Measurements from ENCODE around the gene PTPRM.

Gene PTPRM

DNA sequence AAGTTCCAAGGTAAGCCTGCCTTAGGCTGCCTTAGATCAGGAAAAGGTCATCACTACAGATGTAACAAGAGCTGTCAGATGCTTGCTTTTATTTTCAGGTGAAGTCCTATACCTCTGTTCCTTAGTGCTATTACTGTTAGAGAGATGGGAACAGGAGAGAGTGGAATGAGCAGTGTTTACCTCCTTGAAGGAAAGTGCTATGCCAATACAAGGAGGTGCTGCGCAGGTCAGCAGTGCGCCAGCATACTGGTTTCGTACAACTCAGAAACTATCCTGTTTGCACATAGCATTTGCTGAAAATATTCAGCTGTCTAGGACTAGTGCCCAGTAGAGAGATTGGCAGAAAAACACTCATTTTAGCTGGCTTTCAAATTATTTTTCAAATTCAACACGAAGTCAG is 629.1 kb downstream of the PTPRM start:
- DNase-seq: no peak

DNA sequence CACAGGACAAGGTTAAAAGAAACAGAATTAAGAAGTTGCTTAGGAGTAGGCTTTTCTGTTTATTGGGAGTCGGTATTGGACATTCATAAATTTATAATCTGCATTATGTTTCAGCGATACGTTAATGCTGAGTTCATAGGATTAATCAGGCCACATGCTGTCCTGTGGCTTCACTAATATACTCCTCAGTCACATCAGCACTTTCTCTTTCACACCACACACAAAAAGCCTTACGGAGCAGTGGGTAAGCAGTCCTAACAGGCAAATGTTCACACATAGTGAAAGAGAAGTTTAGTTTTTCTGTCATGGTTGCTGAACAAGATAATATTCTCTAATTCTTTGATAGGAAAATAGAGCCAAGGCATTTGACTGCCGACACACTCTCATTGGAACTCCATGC is 630.4 kb downstream of the PTPRM start:
- no peak for DNase-seq

DNA sequence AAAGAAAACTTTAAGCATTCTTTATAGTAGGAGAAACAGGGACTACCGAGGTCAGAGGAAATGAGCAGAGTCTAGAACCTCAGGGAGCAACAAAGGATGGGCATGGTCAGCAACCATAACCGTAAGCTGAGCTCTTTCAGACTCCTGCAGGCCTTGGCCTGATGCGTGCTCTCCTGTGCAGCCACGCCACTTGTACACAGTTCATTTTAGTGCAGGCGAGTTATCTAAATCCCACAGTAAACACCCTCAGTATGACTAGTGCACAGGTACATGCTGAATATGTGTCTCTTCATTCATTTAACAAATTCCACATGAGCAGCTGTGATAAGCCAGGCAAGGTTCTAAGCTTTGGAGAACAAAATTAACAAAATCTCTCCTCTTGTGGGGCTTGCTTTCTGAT is 640.9 kb downstream of the PTPRM start:
- DNase-seq: no peak

DNA sequence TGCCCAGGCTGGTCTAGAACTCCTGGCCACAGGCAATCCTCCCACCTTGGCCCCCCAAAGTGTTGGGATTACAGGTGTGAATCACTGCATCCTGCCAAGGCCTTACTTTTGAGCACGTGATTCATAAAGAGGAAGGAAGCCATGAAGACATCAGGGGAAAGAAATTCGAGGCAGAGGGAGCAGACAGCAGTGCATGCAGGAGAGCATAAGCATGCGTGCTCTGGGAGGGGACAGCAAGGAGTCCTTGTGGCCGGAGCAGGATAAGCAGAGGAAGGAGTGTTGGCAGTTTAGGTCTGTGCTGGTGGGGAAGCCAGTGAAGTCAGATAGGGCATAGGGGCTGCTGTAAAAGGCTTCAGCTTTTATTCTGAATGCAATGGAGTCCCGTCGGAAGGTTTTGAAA is 641.6 kb downstream of the PTPRM start:
- no peak for DNase-seq

DNA sequence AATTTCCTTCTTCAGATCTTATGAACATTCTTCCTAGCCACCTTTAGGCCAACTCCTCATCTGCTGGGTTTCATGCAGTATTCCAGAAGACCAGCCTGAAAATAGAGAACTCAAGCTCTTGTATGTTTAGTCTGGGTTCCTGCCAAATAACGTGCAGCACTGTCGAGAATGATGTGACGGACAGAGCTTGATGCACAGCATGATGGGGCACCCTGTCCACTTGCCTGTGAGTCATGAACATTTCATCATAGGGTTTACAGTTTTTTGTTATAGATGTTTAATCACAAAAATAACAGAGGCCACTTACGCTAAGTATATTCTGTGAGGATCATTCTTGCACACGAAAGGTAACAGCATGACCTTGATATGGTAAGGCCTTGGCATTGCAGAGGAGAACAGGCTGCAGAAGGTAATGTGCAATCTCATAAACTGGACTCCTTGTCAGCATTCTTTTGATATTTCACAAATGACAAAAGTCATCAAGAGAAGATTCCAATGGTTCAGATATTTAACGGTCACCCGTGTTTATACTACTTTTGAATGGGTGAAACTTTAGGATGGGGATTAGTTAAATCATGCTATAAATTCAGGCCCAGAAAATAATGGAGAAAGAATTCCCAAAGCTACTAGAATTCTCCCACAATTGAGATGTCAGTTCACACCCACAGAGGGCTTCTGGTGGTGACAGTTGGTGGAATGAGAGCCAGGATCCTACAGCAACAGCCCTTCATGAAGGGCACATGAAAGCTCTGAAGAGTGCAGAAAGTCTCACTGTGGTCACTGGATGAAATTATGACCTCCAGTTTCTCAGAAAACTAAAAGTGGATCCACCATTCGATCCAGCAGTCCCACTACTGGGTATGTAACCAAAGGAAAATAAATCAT is 646.0 kb downstream of the PTPRM start:
- DNase-seq: no peak

DNA sequence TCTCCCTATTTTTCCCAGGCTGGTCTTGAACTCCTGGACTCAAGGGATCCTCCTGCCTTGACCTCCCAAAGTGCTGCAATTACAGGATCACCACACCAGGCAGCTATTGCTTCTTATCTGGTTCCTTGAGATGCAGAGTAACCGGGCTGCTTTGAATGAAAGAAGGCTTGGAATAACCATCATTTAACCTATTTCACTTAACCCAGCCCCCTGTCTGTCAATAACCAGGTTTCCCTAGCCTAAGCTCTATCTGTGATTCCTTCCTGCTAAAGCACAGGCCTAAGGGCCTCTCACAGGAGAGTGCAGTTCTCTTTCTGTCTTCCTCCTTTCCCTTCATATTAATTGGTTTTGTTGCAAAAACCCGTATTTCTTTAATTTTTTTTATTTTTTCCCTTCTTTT is 648.6 kb downstream of the PTPRM start:
- no peak for DNase-seq

DNA sequence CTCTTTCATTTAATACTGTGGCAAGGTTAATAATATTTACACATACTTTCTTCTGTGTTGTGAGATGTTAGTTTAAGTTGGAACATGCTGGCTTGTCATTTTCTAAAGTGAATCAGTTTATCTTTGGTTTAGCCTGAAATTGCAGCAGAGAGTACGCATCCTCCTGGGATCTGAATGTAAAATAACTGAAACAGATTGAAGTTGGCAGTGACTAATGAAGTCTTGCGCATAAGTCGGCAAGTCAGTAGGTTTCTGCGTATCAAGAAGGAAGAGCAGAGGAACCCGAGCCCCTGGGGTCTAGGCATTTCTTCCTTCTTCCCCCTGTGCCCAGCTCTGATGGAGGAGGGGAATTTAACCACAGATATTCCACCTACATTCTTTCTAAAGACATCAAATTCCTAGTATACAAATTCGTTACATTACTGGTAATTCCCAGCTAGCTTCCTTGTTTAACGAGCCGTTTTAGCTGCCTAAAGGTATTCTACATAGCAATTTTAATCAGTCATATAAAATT is 650.0 kb downstream of the PTPRM start:
- DNase-seq: no peak

DNA sequence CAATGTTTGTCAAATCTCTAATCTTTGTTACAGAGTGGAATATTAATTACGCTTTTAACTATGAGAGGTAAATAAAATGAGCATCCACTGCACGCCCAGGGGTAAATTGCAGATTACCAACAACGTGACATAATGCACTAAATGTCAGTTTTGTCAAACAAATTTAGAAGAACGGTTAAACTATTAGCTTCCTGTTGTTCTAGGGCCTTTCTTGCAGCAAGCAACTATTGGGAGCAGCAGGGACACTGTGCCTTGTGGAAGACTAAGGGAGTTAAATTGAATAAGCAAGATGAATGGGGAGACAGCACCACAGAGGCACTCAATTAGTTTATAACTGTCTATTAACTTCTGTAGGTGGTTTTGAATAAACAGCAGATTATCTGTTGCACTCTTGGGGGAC is 651.1 kb downstream of the PTPRM start:
- no peak for DNase-seq

DNA sequence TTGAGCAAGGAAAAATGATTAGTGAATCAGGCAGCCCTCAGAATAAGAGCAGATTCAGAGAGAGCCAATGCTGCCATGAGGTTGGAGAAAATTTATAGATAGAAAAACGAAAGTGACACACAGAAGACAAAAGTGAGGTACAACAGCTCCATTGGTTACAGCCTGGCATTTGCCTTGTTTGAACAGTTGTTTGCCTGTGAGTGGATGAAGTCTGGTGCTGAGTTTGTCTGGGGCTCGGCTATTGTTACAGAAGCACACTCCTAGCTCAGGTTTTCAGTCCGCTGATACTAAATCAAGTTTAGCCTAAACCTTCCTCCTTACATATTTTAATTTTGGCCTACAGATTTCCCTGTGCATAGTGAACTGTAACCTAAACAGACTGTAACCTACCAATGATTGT is 654.3 kb downstream of the PTPRM start:
- DNase-seq: no peak

DNA sequence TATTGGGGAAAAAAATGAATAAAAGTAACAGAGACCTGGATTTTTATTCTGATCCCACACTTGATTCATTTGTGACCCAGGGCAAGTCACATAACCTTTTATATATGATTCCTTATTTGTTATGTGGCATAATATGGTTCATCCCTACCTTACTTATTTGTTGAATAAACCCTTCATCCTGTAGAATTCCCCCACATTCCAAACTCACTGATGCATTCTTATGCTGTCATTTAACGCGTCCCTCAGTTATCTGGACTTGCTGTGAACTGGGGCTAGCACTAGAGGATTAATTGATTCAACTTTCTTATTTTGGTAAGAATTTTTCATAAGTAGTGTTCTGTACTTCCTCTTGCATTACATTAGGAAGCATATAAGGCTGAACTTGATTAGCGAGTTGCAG is 657.5 kb downstream of the PTPRM start:
- no peak for DNase-seq

DNA sequence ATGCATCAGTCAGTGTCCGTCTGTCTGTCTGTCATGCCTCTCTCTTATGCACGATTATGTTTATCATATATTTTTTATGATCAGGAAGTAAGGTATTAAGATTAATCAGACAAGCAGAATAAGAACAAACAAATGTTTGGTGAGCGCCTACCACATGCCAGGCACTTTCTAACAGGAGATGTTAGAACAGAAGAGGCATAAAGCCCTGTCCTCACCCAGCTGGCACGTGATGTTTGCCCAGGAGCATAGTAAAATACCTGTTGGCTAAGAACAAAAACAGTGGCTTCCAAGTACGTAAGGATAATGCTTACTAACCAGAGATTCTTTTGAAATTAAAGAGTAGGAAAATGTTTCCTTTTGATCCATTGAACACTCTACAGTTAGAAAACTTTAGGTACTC is 661.9 kb downstream of the PTPRM start:
- no peak for DNase-seq

DNA sequence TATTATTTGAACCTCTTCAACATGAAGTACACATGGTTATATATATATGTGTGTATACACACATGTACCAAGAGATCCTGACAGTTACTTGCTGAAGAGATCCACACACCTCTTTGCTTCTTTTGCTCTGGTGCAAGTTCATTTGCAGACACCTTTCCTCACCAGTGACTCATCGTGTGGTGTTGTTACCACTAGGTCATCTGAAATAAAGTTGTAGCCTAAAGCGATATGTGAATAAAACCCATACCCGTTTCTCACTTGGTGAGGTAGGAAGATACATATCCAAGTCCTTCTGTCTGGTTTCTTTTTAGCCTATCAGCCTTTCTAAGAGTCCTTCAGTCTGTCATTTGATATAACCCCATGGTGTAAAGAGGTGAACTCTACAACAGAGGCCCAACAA is 662.7 kb downstream of the PTPRM start:
- DNase-seq: no peak

DNA sequence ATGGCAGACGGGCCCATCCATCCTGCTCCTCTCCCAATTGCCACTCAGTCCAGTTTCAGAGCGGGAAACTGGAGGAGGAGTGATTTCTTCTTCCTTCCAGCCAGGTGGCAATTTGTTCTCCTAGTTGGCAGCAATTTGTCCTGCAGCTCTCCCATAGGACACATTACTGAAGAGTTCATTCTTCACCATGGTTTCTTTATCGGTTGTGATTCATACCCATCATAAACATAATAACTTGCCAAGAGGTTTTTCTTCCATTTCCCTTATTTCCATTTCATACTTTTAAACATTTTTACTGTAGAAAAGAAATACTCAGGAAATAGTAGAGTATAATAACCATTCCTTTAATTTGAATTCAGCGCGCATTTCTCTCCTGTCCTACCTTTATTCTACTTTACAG is 664.2 kb downstream of the PTPRM start:
- no peak for DNase-seq

DNA sequence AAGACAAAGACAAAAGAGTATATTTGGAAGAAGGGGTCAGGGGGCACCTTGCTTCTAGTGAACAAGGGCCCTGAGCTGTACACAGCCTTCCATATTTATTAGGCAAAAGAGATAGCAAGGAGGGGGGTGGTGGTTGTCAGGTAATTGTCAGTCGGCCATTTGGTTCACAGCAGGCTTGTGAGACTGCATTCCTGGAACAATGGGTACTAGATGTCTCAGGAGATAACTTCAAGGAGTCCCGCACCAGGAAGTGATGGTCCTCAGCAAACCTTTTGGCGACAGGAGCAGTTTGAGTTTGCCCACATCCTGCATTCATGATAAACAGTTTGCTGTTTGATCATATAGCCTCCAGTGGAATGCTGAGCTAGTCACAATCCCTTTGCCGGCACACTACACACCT is 665.7 kb downstream of the PTPRM start:
- no peak for DNase-seq

DNA sequence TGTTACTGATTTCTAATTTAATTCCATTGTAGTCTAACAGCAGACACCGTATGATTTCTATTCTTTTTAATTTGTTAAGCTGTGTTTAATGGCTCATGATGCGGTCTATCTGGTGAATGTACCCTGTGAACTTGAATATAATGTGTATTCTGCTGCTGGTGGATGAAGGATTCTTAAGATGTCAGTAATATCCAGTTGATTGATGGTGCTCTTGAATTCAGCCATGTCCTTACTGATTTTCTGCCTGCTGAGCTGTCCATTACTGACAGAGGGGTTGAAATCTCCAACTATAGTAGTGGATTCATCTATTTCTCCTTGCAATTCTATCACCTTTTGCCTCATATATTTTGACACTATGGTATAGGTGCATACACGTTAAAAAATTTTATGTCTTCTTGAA is 668.8 kb downstream of the PTPRM start:
- DNase-seq: no peak

DNA sequence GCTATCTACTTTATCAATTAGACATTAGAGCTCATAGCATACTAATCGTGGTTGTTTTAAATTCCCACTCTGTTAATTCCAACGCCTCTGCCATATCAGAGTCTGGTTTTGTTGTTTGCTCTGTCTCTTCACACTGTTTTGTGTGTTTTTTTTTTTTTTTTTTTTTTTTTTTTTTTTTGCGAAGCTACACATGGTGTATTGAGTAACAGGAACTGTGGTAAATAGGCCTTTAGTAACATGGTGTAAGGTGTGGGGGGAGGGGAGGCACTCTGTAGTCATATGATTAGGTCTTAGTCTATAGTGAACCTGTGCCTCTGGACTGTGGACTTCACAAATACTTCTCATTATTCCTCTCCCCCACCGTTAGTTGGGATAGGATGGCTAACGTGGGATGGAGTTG is 671.4 kb downstream of the PTPRM start:
- DNase-seq: no peak

DNA sequence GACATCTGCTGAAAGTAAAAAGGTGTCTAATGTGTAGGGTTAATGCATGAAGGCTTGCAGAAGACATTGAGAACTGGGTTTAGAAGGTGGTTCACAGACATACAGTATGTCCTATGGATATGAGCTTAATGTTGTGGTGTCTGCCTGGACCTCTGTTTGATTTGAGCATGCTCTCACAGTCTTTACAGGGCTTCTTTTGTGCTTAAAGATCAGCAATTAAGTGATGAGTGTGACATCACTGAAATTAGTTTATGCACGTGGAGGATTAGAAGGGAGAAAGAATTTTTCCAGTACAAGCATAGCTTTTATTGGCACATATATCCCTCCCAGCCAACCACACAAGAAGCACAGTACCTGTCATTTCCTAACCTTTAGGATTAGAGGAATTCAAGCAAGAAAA is 674.6 kb downstream of the PTPRM start:
- no peak for DNase-seq

DNA sequence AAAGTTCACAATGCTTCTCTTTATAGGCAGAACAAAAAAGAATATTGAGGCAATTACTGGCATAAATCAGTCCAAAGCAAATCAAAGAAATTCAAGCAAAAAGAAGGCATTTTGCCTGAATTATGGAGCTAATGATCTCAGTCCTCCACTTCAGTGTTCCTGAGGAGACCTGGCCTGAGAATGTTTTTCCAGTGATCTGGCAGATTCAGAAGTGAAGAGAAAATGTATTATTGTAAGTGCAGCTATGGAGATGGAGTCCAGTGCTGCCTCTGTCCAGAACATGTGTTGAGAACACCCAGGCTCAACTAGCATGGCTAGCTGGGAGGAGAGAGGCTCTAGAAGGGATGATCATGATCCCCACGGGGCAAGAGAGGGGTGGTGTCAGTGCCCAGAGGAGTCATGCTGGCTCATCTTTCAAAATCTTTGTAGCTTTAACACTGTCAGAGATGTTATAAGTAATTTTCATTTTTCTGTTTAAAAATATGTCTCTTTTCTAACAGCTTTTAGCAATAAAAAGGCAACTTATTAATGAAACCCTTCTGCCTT is 675.1 kb downstream of the PTPRM start:
- DNase-seq: no peak

DNA sequence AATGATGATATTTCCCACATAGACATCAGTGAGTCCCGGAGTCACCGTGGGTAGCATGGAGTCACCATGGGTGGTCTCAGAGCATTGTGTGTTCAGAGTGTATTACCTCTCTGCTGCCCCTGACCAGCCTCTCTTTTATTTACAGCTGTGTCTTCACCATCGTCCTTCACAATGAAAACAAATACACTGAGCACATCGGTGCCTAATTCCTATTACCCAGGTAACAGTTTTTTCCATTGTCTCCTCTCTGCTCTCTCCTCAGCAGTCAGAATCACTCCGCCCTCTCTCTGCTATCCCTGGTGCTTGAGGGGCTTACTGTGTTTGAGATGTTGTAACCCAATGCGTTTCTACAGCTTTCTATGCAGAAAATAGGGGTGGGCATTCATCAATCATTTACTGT is 680.6 kb downstream of the PTPRM start:
- no peak for DNase-seq

DNA sequence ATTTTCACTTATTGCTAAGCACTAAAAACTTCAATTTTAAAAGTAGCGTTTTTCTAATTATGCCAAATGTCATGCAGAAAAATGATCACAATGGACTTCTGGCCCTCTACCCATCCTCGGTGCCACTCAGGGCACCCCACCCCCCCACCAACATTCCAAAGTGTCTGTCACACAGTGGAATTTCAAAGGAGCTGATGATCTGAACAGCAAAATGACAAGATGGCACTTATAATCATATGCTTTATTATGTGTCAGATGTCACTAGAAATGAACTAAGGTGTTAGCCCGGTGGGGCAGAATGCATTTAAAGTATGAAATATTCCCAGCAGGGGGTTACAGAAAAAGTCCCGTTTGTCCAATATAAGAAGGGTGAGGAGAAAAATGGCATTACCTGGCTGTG is 681.5 kb downstream of the PTPRM start:
- no peak for DNase-seq

DNA sequence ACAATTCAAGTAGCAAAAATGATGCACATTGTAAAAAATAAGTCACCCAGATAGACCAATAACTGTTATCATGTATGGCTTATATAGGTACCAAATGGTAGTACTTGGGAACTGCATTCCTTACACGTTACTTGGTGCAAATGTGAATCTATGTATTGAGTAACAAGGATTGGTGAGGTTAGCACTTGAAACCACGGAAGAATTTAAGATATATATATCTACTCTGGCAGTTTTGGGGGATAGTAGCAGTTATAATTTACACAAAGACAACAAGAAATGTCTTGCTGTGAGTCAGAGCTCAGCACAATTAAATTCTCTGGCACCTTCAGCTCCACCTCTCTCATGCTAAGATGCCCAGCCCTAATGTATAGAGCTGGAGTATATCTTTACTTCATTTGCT is 682.7 kb downstream of the PTPRM start:
- no peak for DNase-seq

DNA sequence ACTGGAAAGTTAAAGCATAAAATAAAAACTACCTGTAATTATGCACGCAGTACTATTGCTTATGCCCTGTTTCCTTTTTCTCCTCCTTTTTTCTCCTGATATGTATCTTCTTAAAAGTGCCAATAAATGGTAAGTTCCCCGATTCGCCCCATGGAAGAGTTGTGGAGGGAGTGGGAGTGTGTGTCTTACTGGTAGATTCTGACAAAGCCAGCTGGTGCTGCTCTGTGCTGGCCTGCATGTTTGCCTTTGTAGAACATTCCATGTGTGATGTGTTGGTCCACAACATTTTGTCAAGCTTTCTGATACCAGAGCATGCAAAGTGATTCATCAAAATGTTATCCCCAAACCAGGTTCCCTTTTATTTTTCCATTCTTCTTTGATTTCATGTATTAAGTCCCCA is 685.3 kb downstream of the PTPRM start:
- DNase-seq: no peak

DNA sequence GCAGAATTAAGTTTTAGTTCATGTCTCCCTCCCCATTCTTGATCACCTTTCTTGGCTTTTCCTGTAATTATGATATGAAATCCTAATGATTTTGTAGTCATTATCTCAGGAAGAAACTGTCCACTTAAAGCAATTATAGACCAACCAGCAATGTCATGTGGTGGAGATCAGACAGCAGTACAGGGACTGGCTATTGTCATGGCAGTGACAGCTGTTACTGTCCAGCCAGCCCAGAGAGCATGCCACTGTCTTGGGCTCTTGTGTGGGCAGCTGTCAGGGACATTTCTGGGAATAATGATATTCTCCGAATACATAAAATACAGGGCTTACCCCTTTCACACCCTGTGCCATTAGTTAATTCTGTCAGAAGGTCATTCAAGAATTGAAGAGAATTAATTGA is 686.8 kb downstream of the PTPRM start:
- no peak for DNase-seq

DNA sequence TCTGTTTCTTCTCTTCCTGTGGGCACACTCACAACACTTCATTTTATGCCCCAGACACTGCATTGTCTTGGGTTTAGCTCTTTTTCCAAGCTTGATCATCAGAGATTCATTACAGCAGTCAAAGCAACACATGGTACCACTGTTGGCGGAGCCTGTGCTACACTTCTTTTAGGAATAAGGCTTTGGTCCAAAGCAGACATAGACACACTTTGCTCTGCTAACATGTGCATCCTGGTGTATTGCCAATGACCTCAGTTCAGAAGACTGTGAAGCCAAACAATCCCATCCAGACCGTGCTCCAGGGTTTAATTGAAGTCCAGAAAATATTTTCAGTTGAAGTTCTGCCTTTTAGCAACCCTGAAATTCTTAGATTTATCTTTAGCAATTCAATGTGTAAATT is 687.5 kb downstream of the PTPRM start:
- DNase-seq: no peak
